Esophagus squamous epithelium (tissue), 4 donors: ENCODE data around the gene EED.

Experiments
- POLR2A ChIP-seq, 4 donors: fragments of 450-650 bp; IDR thresholded peaks; one replicate each; pipeline ENCODE4 v1.6.1; 2017; ENCODE audit warnings: antibody characterized with exemption in 4 of 4, mild to moderate bottlenecking in 4 of 4, moderate library complexity in 3 of 4
- TF ChIP-seq, protein P1 (sequence below), 6 experiments: fragments of 450-650 bp in 4 of 6; fragments of 200-600 bp in 2 of 6; sonication (generic) in 2 of 6; IDR thresholded peaks; one replicate each; pipeline ENCODE4 v1.5.1; 2016 to 2019; ENCODE audit warnings: antibody characterized with exemption in 6 of 6, mild to moderate bottlenecking in 4 of 6, moderate library complexity in 4 of 6

DNA sequence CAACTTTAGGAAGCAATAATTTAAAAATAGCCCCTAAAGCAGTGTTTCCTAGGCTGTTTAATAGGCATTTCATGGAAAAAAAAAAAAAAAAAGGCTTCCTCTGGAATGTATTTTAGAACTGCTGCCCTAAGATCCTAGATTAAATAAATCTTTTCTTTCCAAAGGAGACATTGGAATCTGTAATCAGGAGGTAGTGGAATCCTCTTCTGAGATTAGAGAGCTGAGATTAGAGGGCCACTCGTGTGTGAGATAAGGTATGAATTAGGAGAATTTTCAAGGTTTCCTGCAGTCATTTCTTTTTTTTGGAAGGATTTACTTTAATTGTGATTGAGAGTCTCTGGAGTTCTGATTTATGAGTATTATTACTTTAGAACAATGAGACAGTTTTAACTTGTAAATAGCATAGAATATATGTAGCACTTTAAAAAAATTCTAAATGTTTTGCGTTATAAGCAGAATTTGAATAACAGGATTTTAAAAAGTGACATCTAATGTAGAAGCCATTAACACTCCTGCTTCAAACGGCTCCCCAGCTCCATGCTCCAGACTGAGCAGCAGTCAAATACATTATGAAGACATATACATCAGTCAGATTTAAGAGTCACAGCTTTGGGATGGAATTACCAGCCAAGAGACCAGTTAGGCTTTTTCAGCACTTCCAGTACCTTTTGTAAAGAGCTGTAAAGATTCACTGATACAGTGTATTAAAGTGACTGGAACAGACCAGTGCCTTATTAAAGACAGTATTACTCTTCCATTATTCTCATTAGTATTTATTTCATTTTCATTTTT lies 5.0 kb downstream of the EED start:
- TF ChIP-seq, protein P1, sequence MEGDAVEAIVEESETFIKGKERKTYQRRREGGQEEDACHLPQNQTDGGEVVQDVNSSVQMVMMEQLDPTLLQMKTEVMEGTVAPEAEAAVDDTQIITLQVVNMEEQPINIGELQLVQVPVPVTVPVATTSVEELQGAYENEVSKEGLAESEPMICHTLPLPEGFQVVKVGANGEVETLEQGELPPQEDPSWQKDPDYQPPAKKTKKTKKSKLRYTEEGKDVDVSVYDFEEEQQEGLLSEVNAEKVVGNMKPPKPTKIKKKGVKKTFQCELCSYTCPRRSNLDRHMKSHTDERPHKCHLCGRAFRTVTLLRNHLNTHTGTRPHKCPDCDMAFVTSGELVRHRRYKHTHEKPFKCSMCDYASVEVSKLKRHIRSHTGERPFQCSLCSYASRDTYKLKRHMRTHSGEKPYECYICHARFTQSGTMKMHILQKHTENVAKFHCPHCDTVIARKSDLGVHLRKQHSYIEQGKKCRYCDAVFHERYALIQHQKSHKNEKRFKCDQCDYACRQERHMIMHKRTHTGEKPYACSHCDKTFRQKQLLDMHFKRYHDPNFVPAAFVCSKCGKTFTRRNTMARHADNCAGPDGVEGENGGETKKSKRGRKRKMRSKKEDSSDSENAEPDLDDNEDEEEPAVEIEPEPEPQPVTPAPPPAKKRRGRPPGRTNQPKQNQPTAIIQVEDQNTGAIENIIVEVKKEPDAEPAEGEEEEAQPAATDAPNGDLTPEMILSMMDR (IDR thresholded peaks at IDR 0.05) = no peak
- TF ChIP-seq POLR2A (IDR thresholded peaks at IDR 0.05) = no peak
